Stimulated activated CD4-positive, alpha-beta T cell treated with anti-CD3 and anti-CD28 coated beads, Interleukin-1b, Interleukin-23, amount 100 ng/mL, for 48 hours (primary cell): ENCODE measurements around the gene SPDYE6.
"Not testable (repeated sequence)": the region's sequence is repeated elsewhere in the genome, so short reads cannot be mapped to it uniquely, and the experiment has no call there.

Experiments
- DNase-seq: peaks from one replicate; pipeline ENCODE4 v3.0.0-alpha.2; 2020

The SPDYE6 gene

GRCh38 chr7:102356344-102356743 is at the start of gene SPDYE6:
SPDYE6 (minus strand) TSS chr7:102356444; CDS start chr7:102356023, 421 bp downstream.
- DNase-seq, result not testable (repeated sequence)

GRCh38 chr7:102404862-102405188 is 48.6 kb upstream of the SPDYE6 start:
- DNase-seq, result not testable (repeated sequence)

GRCh38 chr7:102404005-102404861 is 48.0 kb upstream of the SPDYE6 start:
- peak; percentile 48 for DNase-seq

GRCh38 chr7:102403563-102403962 is 47.3 kb upstream of the SPDYE6 start:
- no peak for DNase-seq

GRCh38 chr7:102400360-102400759 is 44.1 kb upstream of the SPDYE6 start:
- DNase-seq, result no peak

- DNase-seq, result no peak
Observed at GRCh38 chr7:102398543-102398942, 42.3 kb upstream of the SPDYE6 start.

GRCh38 chr7:102396710-102397019 is 40.4 kb upstream of the SPDYE6 start:
- no peak for DNase-seq

GRCh38 chr7:102395873-102396709 is 39.8 kb upstream of the SPDYE6 start, which contains the start of gene PRKRIP1:
PRKRIP1 (plus strand) TSS chr7:102396363; CDS start chr7:102396412, 49 bp downstream.
- peak; percentile 88 for DNase-seq

- no peak for DNase-seq
Observed at GRCh38 chr7:102395592-102395872, 39.3 kb upstream of the SPDYE6 start.

- DNase-seq, result no peak
Observed at GRCh38 chr7:102393467-102393866, 37.2 kb upstream of the SPDYE6 start.

- DNase-seq, result no peak
Observed at GRCh38 chr7:102392330-102392729, 36.1 kb upstream of the SPDYE6 start.

- peak; percentile 61 for DNase-seq
Observed at GRCh38 chr7:102390697-102391484, 34.6 kb upstream of the SPDYE6 start.

GRCh38 chr7:102389810-102390209 is 33.6 kb upstream of the SPDYE6 start:
- no peak for DNase-seq

- no peak for DNase-seq
Observed at GRCh38 chr7:102387064-102387463, 30.8 kb upstream of the SPDYE6 start.

GRCh38 chr7:102381696-102382425 is 25.6 kb upstream of the SPDYE6 start:
- not testable (repeated sequence) for DNase-seq

GRCh38 chr7:102380837-102381236 is 24.6 kb upstream of the SPDYE6 start:
- DNase-seq, result not testable (repeated sequence)

- DNase-seq, result no peak
Observed at GRCh38 chr7:102376964-102377466, 20.8 kb upstream of the SPDYE6 start.

GRCh38 chr7:102372796-102373195 is 16.6 kb upstream of the SPDYE6 start:
- not testable (repeated sequence) for DNase-seq

- not testable (repeated sequence) for DNase-seq
Observed at GRCh38 chr7:102370038-102370437, 13.8 kb upstream of the SPDYE6 start.

- DNase-seq, result not testable (repeated sequence)
Observed at GRCh38 chr7:102365390-102365789, 9.1 kb upstream of the SPDYE6 start.

- peak; percentile 4 for DNase-seq
Observed at GRCh38 chr7:102364394-102364886, 8.2 kb upstream of the SPDYE6 start.
